NCI-H226 (cell line): ENCODE data around the gene INO80B.

Experiments used
- DNase-seq: peaks from one replicate; pipeline ENCODE4 v3.0.0-alpha.2; 2015

INO80B gene

DNA sequence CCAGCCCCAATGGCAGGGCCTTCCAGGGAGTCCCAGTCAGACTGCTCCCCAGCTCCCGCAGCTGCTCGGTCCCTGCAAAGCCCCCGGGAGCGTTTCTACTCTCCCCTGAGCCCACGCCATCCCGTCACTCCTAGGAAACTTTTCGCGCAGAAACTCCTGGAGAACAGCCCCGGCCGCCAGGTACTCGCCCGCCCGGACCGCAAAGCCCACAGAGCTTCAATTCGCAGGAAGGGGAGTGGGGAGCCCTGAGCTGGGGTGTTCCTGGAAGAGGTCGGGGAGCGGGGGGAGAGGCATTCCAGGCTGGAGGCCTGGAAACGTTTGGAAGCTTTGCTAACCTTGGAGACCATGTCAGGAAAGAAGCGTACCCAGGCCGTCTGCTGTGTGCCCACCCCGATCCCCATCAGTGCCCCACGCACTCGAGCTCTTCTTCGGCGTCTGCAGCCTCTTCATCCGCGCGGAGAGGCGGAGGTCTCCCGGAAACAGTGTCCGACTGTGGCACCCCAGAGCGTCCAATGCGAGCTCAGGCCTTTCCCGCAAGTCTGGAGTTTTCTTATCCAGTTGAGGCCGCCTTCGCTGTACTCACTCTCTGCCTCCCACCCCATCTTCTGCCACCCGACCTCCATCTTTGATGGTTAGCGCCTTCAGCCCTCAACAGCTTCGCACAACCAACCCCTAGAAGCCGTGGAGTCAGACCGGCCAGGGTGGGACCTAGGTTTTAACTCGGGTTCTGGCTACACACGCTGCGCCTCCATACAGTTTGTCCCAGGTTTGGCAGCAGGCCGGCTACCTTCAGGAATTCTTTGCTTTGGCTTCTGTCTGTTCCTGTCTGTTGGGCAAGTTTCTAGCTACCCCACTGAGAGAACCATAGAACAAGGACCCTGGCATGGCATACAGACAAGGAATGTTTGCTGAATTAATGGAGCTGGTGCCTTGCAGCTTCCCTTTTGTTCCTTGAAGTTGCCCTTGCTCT is 48.9 kb downstream of the INO80B start:
- DNase-seq = no peak

DNA sequence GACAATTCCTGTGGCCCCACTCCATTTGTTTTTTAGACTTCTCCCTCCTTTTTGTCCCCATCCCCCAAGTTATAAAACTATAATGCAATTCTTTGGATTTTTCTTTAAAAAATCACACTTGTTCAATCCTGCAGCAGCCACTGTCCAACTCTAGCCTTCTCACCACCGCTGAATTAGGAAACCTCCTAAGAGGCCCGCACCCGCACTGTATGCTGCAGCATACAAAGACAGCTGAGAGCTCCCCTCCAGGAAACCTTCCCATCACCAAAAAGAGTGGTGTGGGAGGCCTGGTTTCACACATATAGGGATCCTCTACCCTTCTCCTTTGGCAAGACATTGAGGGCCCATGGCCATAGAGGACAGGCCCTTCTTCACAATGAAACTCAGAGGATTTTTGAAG is 49.7 kb downstream of the INO80B start:
- no peak for DNase-seq

DNA sequence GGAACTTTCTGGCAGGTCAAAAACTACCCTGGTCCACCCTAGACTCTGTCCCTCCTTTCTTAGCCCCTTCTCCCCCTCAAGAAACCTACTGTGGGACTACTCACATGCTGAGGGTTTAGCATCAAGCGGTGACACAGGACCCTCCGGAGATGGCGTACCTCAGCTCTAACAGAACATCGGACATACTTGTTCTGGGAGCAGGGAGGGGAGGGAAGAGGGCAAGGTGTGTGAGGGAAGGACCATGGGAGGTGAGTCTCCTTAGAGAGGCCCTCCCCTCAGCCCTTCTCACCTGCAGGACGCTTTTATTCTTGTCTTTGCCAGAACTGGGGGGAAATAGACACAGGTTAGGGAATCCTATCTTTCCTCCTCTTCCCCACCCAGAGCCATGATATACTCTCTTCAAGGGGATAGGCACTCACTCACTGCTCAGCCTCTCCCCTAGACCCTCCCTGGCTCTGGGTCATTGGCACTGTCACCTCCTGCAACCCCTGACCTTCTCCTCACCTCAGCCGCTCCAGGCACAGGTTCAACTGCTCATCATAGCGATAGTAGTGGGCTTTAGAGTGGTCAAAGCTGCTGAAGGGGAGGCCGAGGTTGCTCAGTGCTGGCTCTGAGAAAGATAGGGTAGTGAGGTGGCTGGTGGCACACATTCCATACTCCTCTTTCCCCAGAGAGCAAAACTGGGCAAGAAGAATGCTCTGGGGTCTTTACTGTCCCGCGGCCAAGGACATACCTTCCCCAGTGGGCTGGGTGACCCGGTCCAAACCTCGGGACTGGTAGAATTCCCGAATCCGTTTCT is 50.8 kb downstream of the INO80B start:
- no peak for DNase-seq

DNA sequence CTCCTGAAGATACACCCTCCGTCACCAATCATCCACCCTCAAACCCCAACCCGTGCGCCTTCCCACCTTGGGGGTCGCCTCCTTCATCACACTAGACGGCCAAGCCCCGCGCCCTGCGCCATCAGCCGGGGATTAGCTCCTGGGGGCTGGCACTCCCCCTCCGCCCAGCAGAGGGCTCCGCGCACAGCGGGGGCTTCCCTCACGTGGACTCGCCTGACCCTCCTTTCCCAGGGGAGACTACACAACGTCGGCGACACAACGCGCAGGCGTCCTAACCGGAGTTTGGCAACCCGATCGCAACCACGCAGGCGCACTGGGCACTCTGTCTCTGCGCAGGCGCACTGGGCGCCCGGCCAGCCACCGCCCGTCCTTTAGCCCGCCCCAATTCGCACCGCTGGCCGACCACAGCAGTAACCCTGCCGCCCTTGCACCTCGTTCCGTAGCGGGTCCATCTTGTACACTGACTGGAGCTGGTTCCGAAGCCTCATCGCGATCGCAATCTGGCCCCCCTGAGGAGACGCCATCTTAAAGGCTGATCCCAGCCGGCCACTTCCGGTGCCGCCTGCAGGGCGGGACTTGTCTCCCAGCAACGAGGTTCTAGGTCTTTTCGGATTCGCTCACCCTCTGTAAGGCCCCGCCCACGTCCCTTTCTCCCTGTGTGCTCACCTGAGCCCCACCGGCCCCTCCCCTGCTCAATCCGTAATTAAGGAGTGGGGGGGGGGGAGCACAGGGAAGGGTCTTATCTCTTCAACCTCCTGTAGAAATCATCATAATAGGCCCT is 52.4 kb downstream of the INO80B start, which contains the start of gene PCGF1:
Gene PCGF1 (minus strand): TSS at position 551 of the 781 bp plus-strand sequence. CDS start 27 bp downstream, at position 524.
- DNase-seq = peak; percentile 95
